ENCODE results near the gene FHIT.

The FHIT gene

GRCh38 chr3:61065451-61066011 is 185.7 kb downstream of the FHIT start:
- no peak overlapping the region for H3K4me3 ChIP-seq (ENCODE audit: low read depth, low read length)
- H3K27me3 ChIP-seq (ENCODE audit: control insufficient read depth, insufficient read depth, low read length) = no peaks in the 10 kb centered on the region
- H3K79me2 ChIP-seq = no peaks in the 10 kb centered on the region
- H3K9me3 ChIP-seq (ENCODE audit: control insufficient read depth, low read length) = no peaks in the 10 kb centered on the region
- no peaks in the 10 kb centered on the region for H3K4me1 ChIP-seq
- no peak overlapping the region for H2AFZ ChIP-seq
- H3K36me3 ChIP-seq (ENCODE audit: control insufficient read depth, insufficient read depth, low read length) = no peaks in the 10 kb centered on the region
- H3K27ac ChIP-seq = no peak overlapping the region
- H3K4me2 ChIP-seq (ENCODE audit: low read length) = no peak overlapping the region
- no peak overlapping the region for H3K9ac ChIP-seq
- no peak for TF ChIP-seq CTCF (IDR thresholded peaks at IDR 0.05)

- no peak overlapping the region for H3K4me3 ChIP-seq (ENCODE audit: low read depth, low read length)
- peaks cover 7% of the 10 kb centered on the region for H3K4me1 ChIP-seq
- no peak overlapping the region for H3K9ac ChIP-seq
- no peaks in the 10 kb centered on the region for H3K9me3 ChIP-seq (ENCODE audit: control insufficient read depth, low read length)
- no peaks in the 10 kb centered on the region for H3K27me3 ChIP-seq (ENCODE audit: control insufficient read depth, insufficient read depth, low read length)
- no peak for TF ChIP-seq CTCF (IDR thresholded peaks at IDR 0.05)
- no peak overlapping the region for H3K27ac ChIP-seq
- no peaks in the 10 kb centered on the region for H3K79me2 ChIP-seq
- no peaks in the 10 kb centered on the region for H3K36me3 ChIP-seq (ENCODE audit: control insufficient read depth, insufficient read depth, low read length)
- H2AFZ ChIP-seq = no peak overlapping the region
- no peak overlapping the region for H3K4me2 ChIP-seq (ENCODE audit: low read length)
Observed at GRCh38 chr3:61061092-61061723, 190.0 kb downstream of the FHIT start.

GRCh38 chr3:61060411-61060861 is 190.8 kb downstream of the FHIT start:
- H3K9me3 ChIP-seq (ENCODE audit: control insufficient read depth, low read length) = no peaks in the 10 kb centered on the region
- H3K9ac ChIP-seq = no peak overlapping the region
- H3K27ac ChIP-seq = no peak overlapping the region
- H3K27me3 ChIP-seq (ENCODE audit: control insufficient read depth, insufficient read depth, low read length) = no peaks in the 10 kb centered on the region
- no peaks in the 10 kb centered on the region for H3K36me3 ChIP-seq (ENCODE audit: control insufficient read depth, insufficient read depth, low read length)
- no peaks in the 10 kb centered on the region for H3K79me2 ChIP-seq
- H3K4me1 ChIP-seq = peaks cover 7% of the 10 kb centered on the region
- H2AFZ ChIP-seq = no peak overlapping the region
- no peak overlapping the region for H3K4me3 ChIP-seq (ENCODE audit: low read depth, low read length)
- H3K4me2 ChIP-seq (ENCODE audit: low read length) = no peak overlapping the region
- no peak for TF ChIP-seq CTCF (IDR thresholded peaks at IDR 0.05)

- Histone ChIP-seq H3K4me2 (ENCODE audit: low read length) (no peak overlapping the region), H3K9ac (no peak overlapping the region), H3K27me3 (ENCODE audit: control insufficient read depth, insufficient read depth, low read length) (no peaks in the 10 kb centered on the region), H3K9me3 (ENCODE audit: control insufficient read depth, low read length) (no peaks in the 10 kb centered on the region), H3K4me1 (peaks cover 7% of the 10 kb centered on the region), H3K79me2 (no peaks in the 10 kb centered on the region), H3K36me3 (ENCODE audit: control insufficient read depth, insufficient read depth, low read length) (no peaks in the 10 kb centered on the region), H2AFZ (no peak overlapping the region), H3K4me3 (ENCODE audit: low read depth, low read length) (no peak overlapping the region), H3K27ac (no peak overlapping the region)
- no peak for TF ChIP-seq CTCF (IDR thresholded peaks at IDR 0.05)
Observed at GRCh38 chr3:61058836-61059235, 192.4 kb downstream of the FHIT start.

GRCh38 chr3:61057464-61057863 is 193.8 kb downstream of the FHIT start:
- Histone ChIP-seq H3K9ac (no peak overlapping the region), H3K27ac (peak overlapping the region; percentile 15), H3K4me1 (peaks cover 7% of the 10 kb centered on the region), H3K79me2 (no peaks in the 10 kb centered on the region), H3K9me3 (ENCODE audit: control insufficient read depth, low read length) (no peaks in the 10 kb centered on the region), H3K27me3 (ENCODE audit: control insufficient read depth, insufficient read depth, low read length) (no peaks in the 10 kb centered on the region), H3K36me3 (ENCODE audit: control insufficient read depth, insufficient read depth, low read length) (no peaks in the 10 kb centered on the region), H2AFZ (peak overlapping the region; percentile 13), H3K4me2 (ENCODE audit: low read length) (peak overlapping the region; percentile 41), H3K4me3 (ENCODE audit: low read depth, low read length) (no peak overlapping the region)
- TF ChIP-seq CTCF (IDR thresholded peaks at IDR 0.05) = no peak
